Activated naive CD4-positive, alpha-beta T cell treated with anti-CD3 and anti-CD28 coated beads, Interleukin-2, amount 50 U/mL, for 72 hours (primary cell): ENCODE measurements around the gene AMZ2. TPM values are rescaled to one million over a fixed set of nuclear protein-coding genes. Genes with fewer than 3 reads are reported as not detected.

ENCODE experiments used
- ATAC-seq, 2 donors: fragments of 150-1000 bp; cut with Tn5 transposase; 2 replicates each; pipeline ENCODE4 v1.10.0; 2021; ENCODE audit warnings: mild to moderate bottlenecking in 2 of 2, moderate library complexity in 2 of 2
- DNase-seq, 2 donors: peaks; one replicate each; pipeline ENCODE4 v3.0.0; 2021 to 2022; ENCODE audit warnings: low spot score in 2 of 2
- H3K27ac Mint-ChIP-seq, 2 donors: one replicate each; pipeline ENCODE4 v1.8.0; 2022; ENCODE audit warnings: mild to moderate bottlenecking in 2 of 2, mixed read lengths in 2 of 2
- H3K36me3 Mint-ChIP-seq, 2 donors: one replicate each; pipeline ENCODE4 v1.8.0; 2022; ENCODE audit warnings: mixed read lengths in 2 of 2
- H3K9me3 Mint-ChIP-seq, 2 donors: one replicate each; pipeline ENCODE4 v1.8.0; 2022; ENCODE audit warnings: mixed read lengths in 2 of 2
- total RNA-seq, 2 donors: library from RNA; stranded (reverse); gene quantifications; one replicate each; pipeline ENCODE4 v1.2.3, GENCODE V29; 2022

Gene AMZ2
- total RNA-seq, 2 donors from 2014 or later, result 106 to 113 TPM

GRCh38 chr17:68291836-68292688 is 44.2 kb downstream of the AMZ2 start:
- H3K9me3 Mint-ChIP-seq, result no peaks in the 10 kb centered on the region
- peaks cover 0 to 6% of the 10 kb centered on the region in 2 donors for H3K36me3 Mint-ChIP-seq
- ATAC-seq (peak; percentile 62 to 78), DNase-seq (peak; percentile 80 to 83)
- peak overlapping the region; percentile 39 to 77 for H3K27ac Mint-ChIP-seq

GRCh38 chr17:68292689-68293040 is 44.8 kb downstream of the AMZ2 start:
- Mint-ChIP-seq H3K9me3 (no peaks in the 10 kb centered on the region), H3K36me3 (peaks cover 0 to 6% of the 10 kb centered on the region in 2 donors), H3K27ac (peak overlapping the region in 1 of 2 donors; percentile 77)
- no peak for DNase-seq
- ATAC-seq, result no peak

GRCh38 chr17:68293490-68294195 is 45.8 kb downstream of the AMZ2 start:
- peaks cover 0 to 6% of the 10 kb centered on the region in 2 donors for H3K36me3 Mint-ChIP-seq
- ATAC-seq (no peak), DNase-seq (no peak)
- no peaks in the 10 kb centered on the region for H3K9me3 Mint-ChIP-seq
- no peak overlapping the region for H3K27ac Mint-ChIP-seq

GRCh38 chr17:68294196-68294555 is 46.3 kb downstream of the AMZ2 start:
- ATAC-seq, result no peak
- DNase-seq, result no peak
- H3K27ac Mint-ChIP-seq, result no peak overlapping the region
- H3K36me3 Mint-ChIP-seq, result peaks cover 0 to 6% of the 10 kb centered on the region in 2 donors
- no peaks in the 10 kb centered on the region for H3K9me3 Mint-ChIP-seq

GRCh38 chr17:68294617-68295016 is 46.8 kb downstream of the AMZ2 start:
- Mint-ChIP-seq H3K9me3 (no peaks in the 10 kb centered on the region), H3K27ac (no peak overlapping the region), H3K36me3 (peaks cover 0 to 6% of the 10 kb centered on the region in 2 donors)
- ATAC-seq, result no peak
- DNase-seq, result no peak

GRCh38 chr17:68295086-68295485 is 47.2 kb downstream of the AMZ2 start:
- no peak for ATAC-seq
- Mint-ChIP-seq H3K27ac (no peak overlapping the region), H3K9me3 (no peaks in the 10 kb centered on the region), H3K36me3 (peaks cover 0 to 6% of the 10 kb centered on the region in 2 donors)
- DNase-seq, result no peak

GRCh38 chr17:68296217-68297191 is 48.7 kb downstream of the AMZ2 start:
- Mint-ChIP-seq H3K27ac (peak overlapping the region; percentile 19 to 50), H3K9me3 (no peaks in the 10 kb centered on the region)
- peak in 1 of 2 donors; percentile 53 for ATAC-seq

GRCh38 chr17:68297195-68297594 is 49.4 kb downstream of the AMZ2 start:
- Mint-ChIP-seq H3K27ac (peak overlapping the region in 1 of 2 donors; percentile 50), H3K36me3 (no peaks in the 10 kb centered on the region), H3K9me3 (no peaks in the 10 kb centered on the region)
- ATAC-seq (no peak), DNase-seq (no peak)

More at GRCh38 chr17:68296217-68297191, 48.7 kb downstream of the AMZ2 start:
- no peak for DNase-seq
- H3K36me3 Mint-ChIP-seq, result no peaks in the 10 kb centered on the region

- Mint-ChIP-seq H3K27ac (no peak overlapping the region), H3K36me3 (no peaks in the 10 kb centered on the region)
- ATAC-seq, result no peak
Measured at GRCh38 chr17:68298601-68299000, 50.8 kb downstream of the AMZ2 start.

GRCh38 chr17:68299817-68300216 is 52.0 kb downstream of the AMZ2 start:
- ATAC-seq, result no peak

More at GRCh38 chr17:68298601-68299000, 50.8 kb downstream of the AMZ2 start:
- H3K9me3 Mint-ChIP-seq, result no peaks in the 10 kb centered on the region
- no peak for DNase-seq

GRCh38 chr17:68301438-68301959 is 53.7 kb downstream of the AMZ2 start:
- Mint-ChIP-seq H3K27ac (no peak overlapping the region), H3K36me3 (no peaks in the 10 kb centered on the region), H3K9me3 (no peaks in the 10 kb centered on the region)
- ATAC-seq (no peak), DNase-seq (no peak)

More at GRCh38 chr17:68299817-68300216, 52.0 kb downstream of the AMZ2 start:
- no peak for DNase-seq
- Mint-ChIP-seq H3K36me3 (no peaks in the 10 kb centered on the region), H3K9me3 (no peaks in the 10 kb centered on the region), H3K27ac (no peak overlapping the region)

GRCh38 chr17:68302066-68302564 is 54.3 kb downstream of the AMZ2 start:
- Mint-ChIP-seq H3K36me3 (peaks cover 0 to 4% of the 10 kb centered on the region in 2 donors), H3K9me3 (no peaks in the 10 kb centered on the region), H3K27ac (peak overlapping the region in 1 of 2 donors; percentile 51)
- ATAC-seq (no peak), DNase-seq (no peak)

- Mint-ChIP-seq H3K36me3 (peaks cover 0 to 10% of the 10 kb centered on the region in 2 donors), H3K27ac (peak overlapping the region in 1 of 2 donors; percentile 51), H3K9me3 (no peaks in the 10 kb centered on the region)
- no peak for DNase-seq
- no peak for ATAC-seq
Measured at GRCh38 chr17:68302666-68303065, 54.8 kb downstream of the AMZ2 start.

- H3K9me3 Mint-ChIP-seq, result no peaks in the 10 kb centered on the region
- DNase-seq (no peak), ATAC-seq (no peak)
- H3K27ac Mint-ChIP-seq, result no peak overlapping the region
- peaks cover 4 to 17% of the 10 kb centered on the region in 2 donors for H3K36me3 Mint-ChIP-seq
Measured at GRCh38 chr17:68304706-68305105, 56.9 kb downstream of the AMZ2 start.

GRCh38 chr17:68305142-68305541 is 57.3 kb downstream of the AMZ2 start:
- no peak overlapping the region for H3K27ac Mint-ChIP-seq
- no peak for ATAC-seq
- no peak for DNase-seq
- no peaks in the 10 kb centered on the region for H3K9me3 Mint-ChIP-seq
- H3K36me3 Mint-ChIP-seq, result peaks cover 4 to 17% of the 10 kb centered on the region in 2 donors
